GM19193 (cell line): ENCODE data around the gene RAPGEF3.

Experiments used
- POLR2A ChIP-seq: IDR thresholded peaks from 4 replicates; pipeline ENCODE4 v1.6.1; 2011; ENCODE audit not compliant: insufficient read depth, insufficient read length; ENCODE audit errors: extremely low read depth

The RAPGEF3 gene

GRCh38 chr12:47739979-47740378, 18.7 kb downstream of the RAPGEF3 start:
- TF ChIP-seq POLR2A, result peak; percentile 36

GRCh38 chr12:47739297-47739696, 19.4 kb downstream of the RAPGEF3 start:
- no peak for TF ChIP-seq POLR2A

GRCh38 chr12:47737936-47738594, 20.6 kb downstream of the RAPGEF3 start:
- TF ChIP-seq POLR2A, result no peak

- TF ChIP-seq POLR2A, result no peak
Measured at GRCh38 chr12:47736877-47737676, 21.6 kb downstream of the RAPGEF3 start.

GRCh38 chr12:47736216-47736615, 22.5 kb downstream of the RAPGEF3 start:
- TF ChIP-seq POLR2A, result no peak

GRCh38 chr12:47735649-47736048, 23.0 kb downstream of the RAPGEF3 start:
- no peak for TF ChIP-seq POLR2A

- TF ChIP-seq POLR2A, result no peak
Measured at GRCh38 chr12:47734725-47735480, 23.8 kb downstream of the RAPGEF3 start.

- TF ChIP-seq POLR2A, result no peak
Measured at GRCh38 chr12:47733142-47733541, 25.5 kb downstream of the RAPGEF3 start.

- TF ChIP-seq POLR2A, result no peak
Measured at GRCh38 chr12:47732504-47732903, 26.2 kb downstream of the RAPGEF3 start.

- TF ChIP-seq POLR2A, result no peak
Measured at GRCh38 chr12:47731723-47732122, 27.0 kb downstream of the RAPGEF3 start.

- TF ChIP-seq POLR2A, result no peak
Measured at GRCh38 chr12:47730341-47730744, 28.3 kb downstream of the RAPGEF3 start.

GRCh38 chr12:47729233-47729632, 29.4 kb downstream of the RAPGEF3 start:
- no peak for TF ChIP-seq POLR2A

- TF ChIP-seq POLR2A, result no peak
Measured at GRCh38 chr12:47725893-47726292, 32.8 kb downstream of the RAPGEF3 start.

GRCh38 chr12:47725091-47725772, 33.4 kb downstream of the RAPGEF3 start, which contains the start of gene ENDOU:
ENDOU (minus strand) TSS chr12:47725490; CDS start chr12:47725413, 77 bp downstream.
- no peak for TF ChIP-seq POLR2A
